A549 (cell line): ENCODE data around the gene ANKRD11.

Source experiments
- ATOH8 ChIP-seq: fragments of 250-450 bp; sonication (Bioruptor Pico); IDR thresholded peaks from 2 replicates; pipeline ENCODE4 v1.5.0; 2020; ENCODE audit warnings: low read depth, mild to moderate bottlenecking, moderate library complexity
- CTCF ChIP-seq: fragments of >200 bp; sonication (Bioruptor Twin); formaldehyde crosslinking; IDR thresholded peaks from 3 replicates; pipeline ENCODE4 v1.5.1; 2016
- EP300 ChIP-seq, 2 experiments: fragments of >200 bp; sonication (Bioruptor Twin); formaldehyde crosslinking; IDR thresholded peaks; 2 replicates in 1 of 2; 3 replicates in 1 of 2; pipeline ENCODE4 v1.6.1; 2016 to 2017
- HDAC2 ChIP-seq: fragments of 200-600 bp; sonication (generic); IDR thresholded peaks from 2 replicates; pipeline ENCODE4 v1.6.1; 2016
- JUN ChIP-seq, 2 experiments: fragments of >200 bp; sonication (Bioruptor Twin); formaldehyde crosslinking; IDR thresholded peaks; 2 replicates in 1 of 2; 3 replicates in 1 of 2; pipeline ENCODE4 v1.6.1; 2016 to 2017
- MAFK ChIP-seq: fragments of 450-650 bp; IDR thresholded peaks from 2 replicates; pipeline ENCODE4 v1.6.1; 2014; ENCODE audit not compliant: partially characterized antibody
- POLR2A ChIP-seq: IDR thresholded peaks from 2 replicates; pipeline ENCODE4 v1.6.1; 2012; ENCODE audit warnings: mild to moderate bottlenecking, low read length
- REST ChIP-seq: fragments of 200-600 bp; sonication (generic); IDR thresholded peaks from 2 replicates; pipeline ENCODE4 v1.6.1; 2016; ENCODE audit warnings: antibody characterized with exemption, mild to moderate bottlenecking, moderate library complexity
- USF2 ChIP-seq: fragments of 450-650 bp; IDR thresholded peaks from 2 replicates; pipeline ENCODE4 v1.6.1; 2014; ENCODE audit warnings: antibody characterized with exemption

- TF ChIP-seq JUN (IDR thresholded peaks at IDR 0.05) (no peak), HDAC2 (no peak), USF2 (no peak), EP300 (IDR thresholded peaks at IDR 0.05) (no peak), MAFK (no peak), POLR2A (no peak), CTCF (no peak), ATOH8 (CRISPR knock-in tag) (no peak), REST (no peak)
Measured at GRCh38 chr16:89332243-89332901, 158.0 kb downstream of the ANKRD11 start.
